GM15510 (cell line): Measurements from ENCODE around the gene PAPSS2.

Source experiments
- POLR2A ChIP-seq: IDR thresholded peaks from 3 replicates; pipeline ENCODE4 v1.6.1; 2011; ENCODE audit warnings: borderline replicate concordance; ENCODE audit not compliant: insufficient read length; ENCODE audit errors: extremely low read depth

Gene PAPSS2

GRCh38 chr10:87658321-87658795 is 1.3 kb upstream of the PAPSS2 start:
- TF ChIP-seq POLR2A = no peak

GRCh38 chr10:87658858-87659555 is 671 bp upstream of the PAPSS2 start:
- TF ChIP-seq POLR2A = no peak

DNA sequence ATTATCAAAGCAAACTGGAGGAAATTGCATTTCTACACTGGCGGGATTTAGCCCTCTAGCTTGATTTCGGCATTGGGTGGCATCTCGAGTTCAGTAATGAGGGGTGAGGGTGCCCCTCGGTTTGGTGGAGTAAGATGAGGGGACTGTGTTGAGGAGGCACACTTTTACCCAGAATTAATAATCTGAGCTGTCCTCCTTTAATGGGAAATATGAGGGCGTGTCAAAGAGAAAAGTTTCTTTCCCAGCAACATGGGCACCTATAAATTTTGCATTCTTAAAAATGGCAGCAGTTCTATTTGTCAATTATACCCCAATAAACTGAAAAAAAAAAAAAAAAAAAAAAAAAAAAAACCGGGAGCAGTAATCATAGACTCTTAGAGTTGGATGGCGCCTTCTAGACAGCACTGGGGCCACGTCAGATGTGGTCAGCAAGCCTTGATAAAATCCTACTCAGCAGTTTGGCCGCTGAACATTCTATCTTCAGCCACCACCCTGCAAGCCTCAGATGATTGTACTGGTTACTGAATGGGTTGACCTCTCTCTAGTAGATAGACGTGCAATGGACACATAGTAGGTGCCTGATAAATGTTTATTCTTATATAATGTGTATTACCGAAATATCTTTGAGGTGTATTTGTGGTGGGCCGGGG is 931 bp downstream of the PAPSS2 start:
- TF ChIP-seq POLR2A = no peak

GRCh38 chr10:87661861-87662785 is 2.4 kb downstream of the PAPSS2 start:
- no peak for TF ChIP-seq POLR2A

GRCh38 chr10:87664276-87664701 is 4.6 kb downstream of the PAPSS2 start:
- no peak for TF ChIP-seq POLR2A

DNA sequence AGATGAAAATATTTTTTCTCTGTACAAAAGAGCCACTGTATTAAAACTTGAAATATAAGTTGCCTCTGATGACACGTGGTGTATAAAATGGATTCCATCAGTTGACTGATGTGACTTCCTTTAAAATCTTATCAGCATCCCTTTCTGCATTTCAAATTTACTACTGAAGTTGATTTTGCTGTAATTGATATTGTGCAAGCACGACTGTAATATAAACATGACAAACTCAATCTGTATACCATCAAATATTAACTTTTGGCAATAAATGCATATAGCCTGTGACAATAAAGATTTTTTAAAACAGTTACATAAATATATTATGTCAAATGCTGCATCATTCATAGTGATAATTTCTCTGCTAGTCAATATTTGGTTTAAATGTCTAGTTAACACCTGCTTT is 7.8 kb downstream of the PAPSS2 start:
- TF ChIP-seq POLR2A = no peak

- no peak for TF ChIP-seq POLR2A
Observed at GRCh38 chr10:87668324-87669074, 8.8 kb downstream of the PAPSS2 start.

- TF ChIP-seq POLR2A = no peak
Observed at GRCh38 chr10:87669752-87670151, 10.1 kb downstream of the PAPSS2 start.

DNA sequence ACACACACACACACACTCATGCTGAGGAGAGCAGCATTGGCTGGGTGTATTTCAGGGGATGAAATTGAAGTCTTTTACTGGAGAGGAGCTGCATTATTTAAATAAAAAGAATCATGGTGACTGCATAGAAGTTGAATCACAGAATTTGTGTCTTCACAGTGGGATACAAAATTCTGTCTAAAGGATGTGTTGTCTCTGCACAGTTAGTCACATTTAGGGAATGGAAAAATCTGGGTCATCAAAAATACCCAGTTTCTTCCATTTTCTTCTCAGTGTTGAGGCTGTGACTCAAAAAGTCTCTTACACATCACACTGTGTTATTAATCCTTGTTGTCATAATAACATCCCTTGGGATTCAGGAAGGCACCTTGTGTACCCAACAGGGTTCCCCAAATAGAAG is 10.9 kb downstream of the PAPSS2 start:
- TF ChIP-seq POLR2A = no peak

GRCh38 chr10:87671139-87671815 is 11.6 kb downstream of the PAPSS2 start:
- TF ChIP-seq POLR2A = no peak

DNA sequence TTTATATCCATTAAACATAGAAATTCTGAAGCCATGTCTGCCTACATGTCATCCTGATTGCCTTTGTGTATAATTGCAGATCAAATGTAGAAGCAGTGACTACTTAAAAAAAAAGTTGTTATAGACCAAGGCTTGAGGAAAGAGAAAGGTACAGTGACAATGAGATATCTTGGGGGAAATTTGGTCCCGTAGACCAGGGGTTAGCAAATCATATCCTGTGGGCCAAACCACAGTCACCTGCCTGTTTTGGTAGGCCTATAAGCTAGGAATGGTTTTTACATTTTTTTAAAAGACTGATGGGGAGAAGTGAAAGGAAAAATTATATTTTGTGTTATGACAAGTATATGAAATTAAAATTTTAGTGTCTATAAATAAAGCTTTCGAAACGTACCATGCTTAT is 12.9 kb downstream of the PAPSS2 start:
- no peak for TF ChIP-seq POLR2A

GRCh38 chr10:87674943-87675342 is 15.3 kb downstream of the PAPSS2 start:
- no peak for TF ChIP-seq POLR2A

- no peak for TF ChIP-seq POLR2A
Observed at GRCh38 chr10:87675396-87676376, 16.0 kb downstream of the PAPSS2 start.

- no peak for TF ChIP-seq POLR2A
Observed at GRCh38 chr10:87677595-87677994, 17.9 kb downstream of the PAPSS2 start.

- no peak for TF ChIP-seq POLR2A
Observed at GRCh38 chr10:87678302-87678701, 18.6 kb downstream of the PAPSS2 start.
